HG03025 (cell line): ENCODE measurements around the gene CKAP5.

Source experiments
- ATAC-seq: cut with Tn5 transposase; IDR thresholded peaks from one replicate; pipeline ENCODE4 v1.9.1; 2021; ENCODE audit warnings: mild to moderate bottlenecking, moderate library complexity; ENCODE audit not compliant: unreplicated experiment, low FRiP score

Gene CKAP5

GRCh38 chr11:46706886-46707285, 139.2 kb downstream of the CKAP5 start:
- ATAC-seq: no peak

GRCh38 chr11:46705070-46705688, 140.9 kb downstream of the CKAP5 start:
- no peak for ATAC-seq

GRCh38 chr11:46701078-46701654, 144.9 kb downstream of the CKAP5 start:
- ATAC-seq: no peak

- ATAC-seq: peak; percentile 86
These were observed 145.6 kb downstream of the CKAP5 start, which contains the start of the genes ARHGAP1 and ZNF408 for GRCh38 chr11:46700241-46701077. ARHGAP1 (minus strand) TSS chr11:46700619; CDS start chr11:46696107, 4,512 bp downstream. ZNF408 (plus strand) TSS chr11:46701031; CDS start chr11:46701048, 17 bp downstream.

GRCh38 chr11:46698597-46698996, 147.5 kb downstream of the CKAP5 start:
- no peak for ATAC-seq

GRCh38 chr11:46697723-46698122, 148.4 kb downstream of the CKAP5 start:
- ATAC-seq: no peak

GRCh38 chr11:46697303-46697702, 148.8 kb downstream of the CKAP5 start:
- no peak for ATAC-seq

- ATAC-seq: no peak
These were observed 149.9 kb downstream of the CKAP5 start for GRCh38 chr11:46696212-46696558.

- no peak for ATAC-seq
These were observed 150.5 kb downstream of the CKAP5 start for GRCh38 chr11:46695345-46696211.

- no peak for ATAC-seq
These were observed 151.5 kb downstream of the CKAP5 start for GRCh38 chr11:46694607-46695006.

- ATAC-seq: no peak
These were observed 152.0 kb downstream of the CKAP5 start for GRCh38 chr11:46694072-46694471.

GRCh38 chr11:46693597-46694012, 152.5 kb downstream of the CKAP5 start:
- ATAC-seq: no peak
